Body of pancreas (tissue), 4 donors: Measurements from ENCODE around the gene RPP21. TPM values are rescaled to one million over a fixed set of nuclear protein-coding genes. Genes with fewer than 3 reads are reported as not detected.

Experiments used
- ATAC-seq: fragments of 150-250 bp; one replicate; pipeline ENCODE4 v1.9.1; 2016
- DNase-seq, 4 donors: peaks; one replicate each; pipeline ENCODE4 v3.0.0-alpha.2; 2019
- H3K27ac ChIP-seq, 4 donors: fragments of 200-600 bp; sonication (generic); 1 replicate in 3 of 4; 2 replicates in 1 of 4; pipeline versions ENCODE4 v1.5.1 to v1.6.1; 2016 to 2019; ENCODE audit warnings: mild to moderate bottlenecking in 1 of 4, mixed read lengths in 1 of 4, moderate library complexity in 1 of 4
- H3K27me3 ChIP-seq, 2 donors: fragments of 200-600 bp; sonication (generic); one replicate each; pipeline ENCODE4 v1.6.0; 2016; ENCODE audit warnings: mild to moderate bottlenecking in 1 of 2
- H3K36me3 ChIP-seq, 2 donors: fragments of 200-600 bp; sonication (generic); replicated peaks in 1 of 2; 2 replicates each; pipeline ENCODE4 v1.5.1; 2016; ENCODE audit warnings: low read depth in 2 of 2; ENCODE audit not compliant: insufficient read depth in 1 of 2
- H3K4me1 ChIP-seq: fragments of 200-600 bp; sonication (generic); one replicate; pipeline ENCODE4 v1.6.0; 2016
- H3K4me3 ChIP-seq, 2 donors: fragments of 200-600 bp; sonication (generic); 1 replicate in 1 of 2; 2 replicates in 1 of 2; pipeline ENCODE4 v1.5.1; 2016 to 2019
- H3K9me3 ChIP-seq, 3 donors: fragments of 200-600 bp; sonication (generic); 1 replicate in 2 of 3; 2 replicates in 1 of 3; pipeline ENCODE4 v1.5.1; 2016
- CTCF ChIP-seq, 7 experiments: fragments of 450-650 bp in 4 of 7; fragments of 200-600 bp in 3 of 7; sonication (generic) in 3 of 7; IDR thresholded peaks; one replicate each; pipeline ENCODE4 v1.5.1; 2016 to 2019; ENCODE audit warnings: antibody characterized with exemption in 7 of 7
- POLR2A ChIP-seq, 3 donors: fragments of 450-650 bp; IDR thresholded peaks; one replicate each; pipeline ENCODE4 v1.6.1; 2016; ENCODE audit warnings: antibody characterized with exemption in 3 of 3, mild to moderate bottlenecking in 2 of 3
- WGBS, 2 donors: methylation state at CpG; one replicate each; pipeline ENCODE4 v1.1.5; 2017; 5-methylcytosine and 5-hydroxymethylcytosine counted together
- intact Hi-C: fragments of 100-400 bp; cut with DNase I; formaldehyde crosslinking; loops from one replicate; pipeline ENCODE4 v1.15.1; 2023
- total RNA-seq, 2 donors: library from RNA; depleted of rRNA; stranded (reverse); fragments of >200 nt; gene quantifications; one replicate each; pipeline ENCODE4 v1.1.0, GENCODE V29; 2016

Gene RPP21
- total RNA-seq, 2 donors from 2014 or later: 52.1 to 77.6 TPM

- peaks cover 11% of the 10 kb centered on the region for H3K4me1 ChIP-seq
- H3K9me3 ChIP-seq: no peaks in the 10 kb centered on the region
- ATAC-seq (no peak), DNase-seq (no peak)
- intact Hi-C loops: no loop called here
- H3K27ac ChIP-seq: no peak overlapping the region
- 32 to 61% methylated on average over 3 of the region's 3 CpGs for WGBS, 2 donors
- H3K27me3 ChIP-seq: no peaks in the 10 kb centered on the region
- TF ChIP-seq CTCF (IDR thresholded peaks at IDR 0.05) (no peak), POLR2A (IDR thresholded peaks at IDR 0.05) (no peak)
- H3K4me3 ChIP-seq: no peak overlapping the region
- no peaks in the 10 kb centered on the region for H3K36me3 ChIP-seq
Measured at GRCh38 chr6:30349421-30350177, 4.6 kb downstream of the RPP21 start.

- Histone ChIP-seq H3K4me1 (peaks cover 8% of the 10 kb centered on the region), H3K27ac (no peak overlapping the region), H3K36me3 (no peaks in the 10 kb centered on the region), H3K4me3 (no peak overlapping the region), H3K27me3 (no peaks in the 10 kb centered on the region), H3K9me3 (no peaks in the 10 kb centered on the region)
- ATAC-seq (no peak), DNase-seq (no peak)
- intact Hi-C loops: no loop called here
- WGBS, 2 donors: 26 to 85% methylated on average over 1 of the region's 1 CpG
- no peak for TF ChIP-seq CTCF (IDR thresholded peaks at IDR 0.05)
- no peak for TF ChIP-seq POLR2A (IDR thresholded peaks at IDR 0.05)
Measured at GRCh38 chr6:30350524-30350923, 5.6 kb downstream of the RPP21 start.

- Histone ChIP-seq H3K27me3 (peaks cover 0 to 4% of the 10 kb centered on the region in 2 donors), H3K9me3 (no peaks in the 10 kb centered on the region), H3K27ac (no peak overlapping the region), H3K36me3 (no peaks in the 10 kb centered on the region), H3K4me1 (no peaks in the 10 kb centered on the region), H3K4me3 (no peak overlapping the region)
- DNase-seq: no peak
- TF ChIP-seq POLR2A (IDR thresholded peaks at IDR 0.05) (no peak), CTCF (IDR thresholded peaks at IDR 0.05) (no peak)
- intact Hi-C loops: no loop called here
- 68 to 77% methylated on average over 2 of the region's 2 CpGs for WGBS, 2 donors
- ATAC-seq: no peak
Measured at GRCh38 chr6:30352550-30352949, 7.6 kb downstream of the RPP21 start.

GRCh38 chr6:30355281-30355680 is 10.3 kb downstream of the RPP21 start:
- Histone ChIP-seq H3K4me1 (no peaks in the 10 kb centered on the region), H3K27ac (no peak overlapping the region), H3K4me3 (no peak overlapping the region), H3K9me3 (no peaks in the 10 kb centered on the region), H3K36me3 (no peaks in the 10 kb centered on the region), H3K27me3 (peaks cover 0 to 9% of the 10 kb centered on the region in 2 donors)
- ATAC-seq (no peak), DNase-seq (no peak)
- intact Hi-C loops: no loop called here
- TF ChIP-seq POLR2A (IDR thresholded peaks at IDR 0.05) (no peak), CTCF (IDR thresholded peaks at IDR 0.05) (no peak)
- 47 to 68% methylated on average over 4 of the region's 4 CpGs for WGBS, 2 donors

GRCh38 chr6:30356536-30356935 is 11.6 kb downstream of the RPP21 start:
- no peak overlapping the region for H3K27ac ChIP-seq
- intact Hi-C loops: no loop called here
- DNase-seq: no peak
- no peaks in the 10 kb centered on the region for H3K36me3 ChIP-seq
- TF ChIP-seq POLR2A (IDR thresholded peaks at IDR 0.05) (no peak), CTCF (IDR thresholded peaks at IDR 0.05) (no peak)
- 50 to 53% methylated on average over 1 of the region's 1 CpG for WGBS, 2 donors
- ATAC-seq: no peak
- H3K4me3 ChIP-seq: no peak overlapping the region
- H3K27me3 ChIP-seq: peaks cover 0 to 9% of the 10 kb centered on the region in 2 donors
- H3K9me3 ChIP-seq: no peaks in the 10 kb centered on the region
- no peaks in the 10 kb centered on the region for H3K4me1 ChIP-seq
